ENCODE data around the gene CDK2. TPM values are rescaled to one million over a fixed set of nuclear protein-coding genes. Genes with fewer than 3 reads are reported as not detected.
A peak's percentile ranks its signal among the peaks of the same experiment; 100 is the strongest.

CDK2 gene
- total and polyA plus RNA-seq, 9 of the 15 experiments (the other 6 are each of a cell fraction or from before 2014, with no cell fraction given) = 17.4 to 213 (median 109) TPM

- TF ChIP-seq ZBTB1 (CRISPR knock-in tag; IDR thresholded peaks at IDR 0.05; ENCODE audit: borderline replicate concordance, low read depth) = no peak
- TF ChIP-seq VEZF1 (CRISPR knock-in tag; IDR thresholded peaks at IDR 0.05) = peak; percentile 55
- TF ChIP-seq CTCF (IDR thresholded peaks at IDR 0.05 in 2 of 3, conservative IDR thresholded peaks at IDR 0.05 in 1 of 3; ENCODE audit: insufficient read depth in 2 of 3, low read depth in 1 of 3, low read length in 3 of 3) = peak; percentile 55 to 76 (median 63)
- peak in 1 of 2 experiments; percentile 12; a peak in 1 of 4 replicates for TF ChIP-seq ZNF639 (CRISPR knock-in tag; conservative IDR thresholded peaks at IDR 0.05 in 1 of 2, IDR thresholded peaks at IDR 0.05 in 1 of 2)
- TF ChIP-seq CREM (IDR thresholded peaks at IDR 0.05; ENCODE audit: low read depth) = 0 out of 2 replicates have a peak, but pooled peaks have one; percentile 13
- no peak for TF ChIP-seq UBTF (IDR thresholded peaks at IDR 0.05; ENCODE audit: borderline replicate concordance in 1 of 2, low read depth in 2 of 2, low read length in 2 of 2)
- no peak for TF ChIP-seq NRF1 (conservative IDR thresholded peaks at IDR 0.05 in 1 of 2, IDR thresholded peaks at IDR 0.05 in 1 of 2)
- TF ChIP-seq ZFX (CRISPR knock-in tag; IDR thresholded peaks at IDR 0.05) = peak; percentile 36
- 0 out of 2 replicates have a peak, but pooled peaks have one; percentile 11 for TF ChIP-seq ETV5 (CRISPR knock-in tag; IDR thresholded peaks at IDR 0.05; ENCODE audit: low read depth)
- no peak for TF ChIP-seq SAP30 (IDR thresholded peaks at IDR 0.05; ENCODE audit: borderline replicate concordance, insufficient read depth, low read depth, low read length, poor library complexity, severe bottlenecking)
- no peak for TF ChIP-seq ZNF717 (CRISPR knock-in tag; IDR thresholded peaks at IDR 0.05)
- TF ChIP-seq MTA2 (IDR thresholded peaks at IDR 0.05; ENCODE audit: low read depth) = no peak
- TF ChIP-seq BHLHE40 (IDR thresholded peaks at IDR 0.05; ENCODE audit: low read length) = 0 out of 2 replicates have a peak, but pooled peaks have one; percentile 17
- TF ChIP-seq NBN (IDR thresholded peaks at IDR 0.05; ENCODE audit: low read depth) = 0 out of 2 replicates have a peak, but pooled peaks have one; percentile 36
- TF ChIP-seq PKNOX1 (IDR thresholded peaks at IDR 0.05) = peak; percentile 17; the same call in 1 of the 2 replicates
These were observed 35.8 kb upstream of the CDK2 start, which contains the start of gene DGKA (continued) for GRCh38 chr12:55930771-55931316.
